Astrocyte (in vitro differentiated cells and primary cell): ENCODE results near the gene SHROOM1. TPM values are rescaled to one million over a fixed set of nuclear protein-coding genes. Genes with fewer than 3 reads are reported as not detected.

ENCODE experiments used
- DNase-seq: peaks from one replicate; pipeline ENCODE4 v3.0.0-alpha.2; 2010; ENCODE audit warnings: low read depth
- FAIRE-seq: peaks from 2 replicates; lab custom pipeline; 2011; peaks lifted over from hg19 to GRCh38; lab: Jason Lieb, UNC
- H2AFZ ChIP-seq: 2 replicates; pipeline ENCODE4 v1.6.0; 2012; ENCODE audit warnings: low read depth, low read length, inconsistent platforms
- H3K27ac ChIP-seq: 2 replicates; pipeline ENCODE4 v1.5.1; 2011; ENCODE audit warnings: low read depth, low read length, inconsistent platforms
- H3K27me3 ChIP-seq: 2 replicates; pipeline ENCODE4 v1.6.0; 2011; ENCODE audit warnings: low read length, inconsistent platforms; ENCODE audit not compliant: insufficient read depth
- H3K36me3 ChIP-seq: 2 replicates; pipeline ENCODE4 v1.5.1; 2011; ENCODE audit warnings: low read length, inconsistent platforms; ENCODE audit not compliant: insufficient read depth
- H3K4me1 ChIP-seq: 2 replicates; pipeline ENCODE4 v1.5.1; 2011; ENCODE audit warnings: low read length, inconsistent platforms; ENCODE audit not compliant: insufficient read depth
- H3K4me2 ChIP-seq: 2 replicates; pipeline ENCODE4 v1.6.0; 2012; ENCODE audit warnings: low read length, inconsistent platforms
- H3K4me3 ChIP-seq: 2 replicates; pipeline ENCODE4 v1.5.1; 2011; ENCODE audit warnings: low read depth, mild to moderate bottlenecking, low read length, inconsistent platforms; ENCODE audit not compliant: insufficient read depth
- H3K79me2 ChIP-seq: 2 replicates; pipeline ENCODE4 v1.6.0; 2012; ENCODE audit warnings: mild to moderate bottlenecking, low read length, inconsistent platforms; ENCODE audit not compliant: insufficient read depth
- H3K9ac ChIP-seq: 2 replicates; pipeline ENCODE4 v1.6.0; 2012; ENCODE audit warnings: mild to moderate bottlenecking, low read length, inconsistent platforms
- H3K9me3 ChIP-seq: 2 replicates; pipeline ENCODE4 v1.5.1; 2012; ENCODE audit warnings: low read depth, mild to moderate bottlenecking, low read length, inconsistent platforms; ENCODE audit not compliant: insufficient read depth
- H4K20me1 ChIP-seq: 2 replicates; pipeline ENCODE4 v1.6.0; 2012; ENCODE audit warnings: low read length, inconsistent platforms; ENCODE audit not compliant: insufficient read depth
- H3K27ac Mint-ChIP-seq: one replicate; pipeline ENCODE4 v1.8.0; 2021; ENCODE audit warnings: mild to moderate bottlenecking, mixed read lengths; ENCODE audit not compliant: unreplicated experiment
- H3K27me3 Mint-ChIP-seq: one replicate; pipeline ENCODE4 v1.8.0; 2021; ENCODE audit warnings: low read depth, mixed read lengths; ENCODE audit not compliant: unreplicated experiment
- H3K36me3 Mint-ChIP-seq: one replicate; pipeline ENCODE4 v1.8.0; 2021; ENCODE audit warnings: low read depth, mixed read lengths; ENCODE audit not compliant: unreplicated experiment
- H3K4me1 Mint-ChIP-seq: one replicate; pipeline ENCODE4 v1.8.0; 2021; ENCODE audit warnings: low read depth, mixed read lengths; ENCODE audit not compliant: unreplicated experiment
- H3K4me3 Mint-ChIP-seq: one replicate; pipeline ENCODE4 v1.8.0; 2021; ENCODE audit warnings: mild to moderate bottlenecking, moderate library complexity, mixed read lengths; ENCODE audit not compliant: unreplicated experiment
- H3K9me3 Mint-ChIP-seq: one replicate; pipeline ENCODE4 v1.8.0; 2021; ENCODE audit warnings: mild to moderate bottlenecking, mixed read lengths; ENCODE audit not compliant: unreplicated experiment
- EZH2 ChIP-seq: IDR thresholded peaks from 2 replicates; pipeline ENCODE4 v1.6.1; 2012; ENCODE audit warnings: mild to moderate bottlenecking, low read length, inconsistent platforms; ENCODE audit not compliant: insufficient read depth
- total RNA-seq: library from RNA; stranded (reverse); gene quantifications from 2 replicates; pipeline ENCODE4 v1.2.1, GENCODE V29; 2021
- TF ChIP-seq, protein P1 (sequence below): IDR thresholded peaks from 2 replicates; pipeline ENCODE4 v1.5.1; 2011; ENCODE audit warnings: low read depth, mild to moderate bottlenecking, inconsistent platforms, low read length, moderate library complexity; ENCODE audit not compliant: insufficient read depth

SHROOM1 gene
- total RNA-seq, 1 donor from 2014 or later: 5.0 TPM

DNA sequence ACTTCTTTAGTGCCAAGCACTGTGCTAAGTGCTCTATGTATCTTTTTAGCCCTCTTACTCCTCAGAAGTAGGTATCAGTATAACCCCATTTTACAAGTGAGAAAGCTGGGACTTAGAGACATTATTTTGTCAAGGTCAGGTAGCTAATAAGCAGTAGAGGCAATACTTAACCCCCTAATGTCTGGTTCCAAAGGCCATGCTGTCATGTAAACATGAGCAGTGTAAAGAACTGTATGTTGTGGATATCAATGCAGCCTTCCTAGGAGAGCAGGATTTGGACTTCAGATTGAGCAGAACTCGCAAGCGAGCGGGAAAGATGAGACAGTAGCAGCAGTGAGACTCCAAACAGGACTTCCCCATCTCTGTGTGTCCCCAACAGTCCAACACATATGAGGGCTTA, 3.6 kb upstream of the SHROOM1 start:
- H3K4me3 ChIP-seq: no peak overlapping the region
- DNase-seq (no peak), FAIRE-seq (no peak)
- H3K36me3 ChIP-seq: no peaks in the 10 kb centered on the region
- peaks cover 2% of the 10 kb centered on the region for H4K20me1 ChIP-seq
- H3K4me1 Mint-ChIP-seq: no peaks in the 10 kb centered on the region
- no peak overlapping the region for H3K9ac ChIP-seq
- H3K79me2 ChIP-seq: no peaks in the 10 kb centered on the region
- H3K9me3 ChIP-seq: no peaks in the 10 kb centered on the region
- no peaks in the 10 kb centered on the region for H3K9me3 Mint-ChIP-seq
- no peak overlapping the region for H3K27ac Mint-ChIP-seq
- H3K27ac ChIP-seq: no peak overlapping the region
- TF ChIP-seq EZH2: no peak
- TF ChIP-seq, protein P1, sequence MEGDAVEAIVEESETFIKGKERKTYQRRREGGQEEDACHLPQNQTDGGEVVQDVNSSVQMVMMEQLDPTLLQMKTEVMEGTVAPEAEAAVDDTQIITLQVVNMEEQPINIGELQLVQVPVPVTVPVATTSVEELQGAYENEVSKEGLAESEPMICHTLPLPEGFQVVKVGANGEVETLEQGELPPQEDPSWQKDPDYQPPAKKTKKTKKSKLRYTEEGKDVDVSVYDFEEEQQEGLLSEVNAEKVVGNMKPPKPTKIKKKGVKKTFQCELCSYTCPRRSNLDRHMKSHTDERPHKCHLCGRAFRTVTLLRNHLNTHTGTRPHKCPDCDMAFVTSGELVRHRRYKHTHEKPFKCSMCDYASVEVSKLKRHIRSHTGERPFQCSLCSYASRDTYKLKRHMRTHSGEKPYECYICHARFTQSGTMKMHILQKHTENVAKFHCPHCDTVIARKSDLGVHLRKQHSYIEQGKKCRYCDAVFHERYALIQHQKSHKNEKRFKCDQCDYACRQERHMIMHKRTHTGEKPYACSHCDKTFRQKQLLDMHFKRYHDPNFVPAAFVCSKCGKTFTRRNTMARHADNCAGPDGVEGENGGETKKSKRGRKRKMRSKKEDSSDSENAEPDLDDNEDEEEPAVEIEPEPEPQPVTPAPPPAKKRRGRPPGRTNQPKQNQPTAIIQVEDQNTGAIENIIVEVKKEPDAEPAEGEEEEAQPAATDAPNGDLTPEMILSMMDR: no peak
- H2AFZ ChIP-seq: no peak overlapping the region
- no peaks in the 10 kb centered on the region for H3K27me3 ChIP-seq
- peaks cover 17% of the 10 kb centered on the region for H3K27me3 Mint-ChIP-seq
- no peaks in the 10 kb centered on the region for H3K4me1 ChIP-seq
- H3K36me3 Mint-ChIP-seq: peaks cover 2% of the 10 kb centered on the region
- no peak overlapping the region for H3K4me3 Mint-ChIP-seq
- no peak overlapping the region for H3K4me2 ChIP-seq

DNA sequence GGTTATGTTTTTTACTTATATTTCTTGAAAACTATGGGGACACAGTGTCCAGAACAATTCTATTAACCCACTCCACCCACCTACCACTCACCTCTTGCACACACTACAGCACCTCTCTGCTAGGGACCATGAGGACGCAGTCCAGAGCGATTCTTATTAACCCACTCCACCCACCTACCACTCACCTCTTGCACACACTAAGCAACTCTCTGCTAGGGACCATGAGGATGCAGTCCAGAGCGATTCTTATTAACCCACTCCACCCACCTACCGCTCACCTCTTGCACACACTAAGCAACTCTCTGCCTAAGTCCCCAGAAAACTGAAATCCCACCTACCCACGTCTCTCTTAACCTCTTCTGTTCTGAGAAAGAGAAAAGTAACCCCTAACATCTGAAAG, 2.2 kb upstream of the SHROOM1 start:
- peaks cover 29% of the 10 kb centered on the region for H3K27me3 Mint-ChIP-seq

More for the DNA sequence above, 2.2 kb upstream of the SHROOM1 start:
- Mint-ChIP-seq H3K9me3 (no peaks in the 10 kb centered on the region), H3K4me1 (no peaks in the 10 kb centered on the region), H3K4me3 (no peak overlapping the region), H3K27ac (no peak overlapping the region), H3K36me3 (peaks cover 4% of the 10 kb centered on the region)
- TF ChIP-seq EZH2: no peak
- TF ChIP-seq, protein P1: no peak
- Histone ChIP-seq H3K79me2 (no peaks in the 10 kb centered on the region), H3K4me3 (no peak overlapping the region), H4K20me1 (peaks cover 10% of the 10 kb centered on the region), H3K9me3 (no peaks in the 10 kb centered on the region), H3K9ac (no peak overlapping the region), H3K36me3 (no peaks in the 10 kb centered on the region), H3K4me2 (no peak overlapping the region), H2AFZ (no peak overlapping the region), H3K27me3 (no peaks in the 10 kb centered on the region), H3K27ac (no peak overlapping the region), H3K4me1 (no peaks in the 10 kb centered on the region)
- FAIRE-seq (no peak), DNase-seq (no peak)
